ENCODE results near the gene ADAT1. TPM values are rescaled to one million over a fixed set of nuclear protein-coding genes. Genes with fewer than 3 reads are reported as not detected.

The ADAT1 gene
- total and polyA plus RNA-seq, 2 of the 13 experiments (the other 11 are each of a cell fraction or from before 2014, with no cell fraction given) = 18.4 to 40.8 TPM

GRCh38 chr16:75647492-75648264 lies 24.6 kb upstream of the ADAT1 start, which contains the start of the genes KARS1 and TERF2IP (continued):
- TF ChIP-seq ZNF883 (CRISPR knock-in tag; IDR thresholded peaks at IDR 0.05; ENCODE audit: not compliant biosample characterization) (peak; percentile 92), KLF13 (CRISPR knock-in tag; IDR thresholded peaks at IDR 0.05) (peak; percentile 48; the same call in 1 of the 2 replicates), KDM5A (IDR thresholded peaks at IDR 0.05; ENCODE audit: borderline replicate concordance, low read length) (peak; percentile 94), DNMT1 (CRISPR knock-in tag; IDR thresholded peaks at IDR 0.05) (peak; percentile 96), KLF11 (CRISPR knock-in tag; IDR thresholded peaks at IDR 0.05) (peak; percentile 50; the same call in 1 of the 2 replicates), TGIF2 (CRISPR knock-in tag; IDR thresholded peaks at IDR 0.05) (peak; percentile 96), PAF1 (CRISPR knock-in tag; IDR thresholded peaks at IDR 0.05) (no peak), ATF2 (CRISPR knock-in tag; IDR thresholded peaks at IDR 0.05) (peak; percentile 75; the same call in 1 of the 2 replicates), ELF3 (CRISPR knock-in tag; IDR thresholded peaks at IDR 0.05) (peak; percentile 80), PPARG (CRISPR knock-in tag; conservative IDR thresholded peaks at IDR 0.05) (peak; percentile 35), TP53 (CRISPR knock-in tag; conservative IDR thresholded peaks at IDR 0.05) (no peak), GMEB1 (CRISPR knock-in tag; IDR thresholded peaks at IDR 0.05; ENCODE audit: borderline replicate concordance) (peak; percentile 81), PRDM4 (CRISPR knock-in tag; IDR thresholded peaks at IDR 0.05; ENCODE audit: borderline replicate concordance) (0 out of 2 replicates have a peak, but pooled peaks have one; percentile 35), ZNF329 (CRISPR knock-in tag; IDR thresholded peaks at IDR 0.05; ENCODE audit: low read depth) (no peak; the same call in 1 of the 2 replicates), ZBTB43 (CRISPR knock-in tag; conservative IDR thresholded peaks at IDR 0.05) (peak; percentile 75), ZNF282 (IDR thresholded peaks at IDR 0.05; ENCODE audit: partially characterized antibody) (no peak), GFI1 (CRISPR knock-in tag; IDR thresholded peaks at IDR 0.05; ENCODE audit: borderline replicate concordance) (peak; percentile 64), ZNF10 (CRISPR knock-in tag; IDR thresholded peaks at IDR 0.05; ENCODE audit: borderline replicate concordance, low read depth) (no peak), RFXAP (CRISPR knock-in tag; IDR thresholded peaks at IDR 0.05; ENCODE audit: borderline replicate concordance) (peak; percentile 64; the same call in 1 of the 2 replicates), MTF2 (CRISPR knock-in tag; IDR thresholded peaks at IDR 0.05; ENCODE audit: borderline replicate concordance) (peak; percentile 72; the same call in 1 of the 2 replicates), SUZ12 (IDR thresholded peaks at IDR 0.05; ENCODE audit: low read depth, low read length) (no peak), ZNF253 (CRISPR knock-in tag; IDR thresholded peaks at IDR 0.05; ENCODE audit: borderline replicate concordance) (0 out of 2 replicates have a peak, but pooled peaks have one; percentile 48), HOXA7 (CRISPR knock-in tag; IDR thresholded peaks at IDR 0.05) (no peak)
